Fibroblast of pulmonary artery (primary cell): ENCODE measurements around the gene CCDC18.
"Not testable (repeated sequence)": the region's sequence is repeated elsewhere in the genome, so short reads cannot be mapped to it uniquely, and the experiment has no call there.

Experiments
- DNase-seq: peaks from one replicate; pipeline ENCODE4 v3.0.0-alpha.2; 2010; ENCODE audit warnings: low read depth
- H3K4me3 ChIP-seq: replicated peaks from 2 replicates; pipeline ENCODE4 v1.5.1; 2011; ENCODE audit warnings: low read depth, mild to moderate bottlenecking, control low read depth, low read length, moderate library complexity
- CTCF ChIP-seq: IDR thresholded peaks from 2 replicates; pipeline ENCODE4 v1.5.1; 2011; ENCODE audit warnings: mild to moderate bottlenecking, control low read depth, low read length, inconsistent platforms; ENCODE audit errors: missing control alignments

Gene CCDC18

GRCh38 chr1:93215322-93215721, 34.8 kb downstream of the CCDC18 start:
- no peak overlapping the region for H3K4me3 ChIP-seq
- DNase-seq: no peak
- TF ChIP-seq CTCF: no peak

- no peak for TF ChIP-seq CTCF
- no peak for DNase-seq
- no peak overlapping the region for H3K4me3 ChIP-seq
Measured at GRCh38 chr1:93219443-93219842, 38.9 kb downstream of the CCDC18 start.

- H3K4me3 ChIP-seq, DNase-seq: not testable (repeated sequence)
Measured at GRCh38 chr1:93220716-93221115, 40.2 kb downstream of the CCDC18 start.

GRCh38 chr1:93221913-93222312, 41.4 kb downstream of the CCDC18 start:
- no peak for TF ChIP-seq CTCF
- H3K4me3 ChIP-seq: no peak overlapping the region
- DNase-seq: no peak

GRCh38 chr1:93223023-93223675, 42.6 kb downstream of the CCDC18 start:
- no peak for DNase-seq
- TF ChIP-seq CTCF: no peak
- no peak overlapping the region for H3K4me3 ChIP-seq

- no peak for DNase-seq
- H3K4me3 ChIP-seq: no peak overlapping the region
- no peak for TF ChIP-seq CTCF
Measured at GRCh38 chr1:93235261-93235660, 54.7 kb downstream of the CCDC18 start.

GRCh38 chr1:93237021-93237420, 56.5 kb downstream of the CCDC18 start:
- H3K4me3 ChIP-seq: no peak overlapping the region
- no peak for TF ChIP-seq CTCF
- no peak for DNase-seq
